Esophagus muscularis mucosa (tissue), 4 donors: ENCODE results near the gene KRT12. TPM values are rescaled to one million over a fixed set of nuclear protein-coding genes. Genes with fewer than 3 reads are reported as not detected.
A peak's percentile ranks its signal among the peaks of the same experiment; 100 is the strongest.

Experiments used
- DNase-seq: peaks from one replicate; pipeline ENCODE4 v3.0.0-alpha.2; 2017; ENCODE audit errors: extremely low spot score
- H3K27ac ChIP-seq, 4 donors: fragments of 200-600 bp; sonication (generic); replicated peaks in 1 of 4; 1 replicate in 3 of 4; 2 replicates in 1 of 4; pipeline ENCODE4 v1.5.1; 2016 to 2019; ENCODE audit warnings: mild to moderate bottlenecking in 1 of 4
- H3K27me3 ChIP-seq, 4 donors: fragments of 200-600 bp; sonication (generic); one replicate each; pipeline versions ENCODE4 v1.5.1 to v1.6.0; 2016 to 2019
- H3K36me3 ChIP-seq, 4 donors: fragments of 200-600 bp; sonication (generic); one replicate each; pipeline ENCODE4 v1.5.1; 2016 to 2019
- H3K4me1 ChIP-seq, 4 donors: fragments of 200-600 bp; sonication (generic); one replicate each; pipeline ENCODE4 v1.5.1; 2016 to 2019
- H3K4me3 ChIP-seq, 4 donors: fragments of 200-600 bp; sonication (generic); 1 replicate in 2 of 4; 2 replicates in 2 of 4; pipeline ENCODE4 v1.5.1; 2016 to 2019; ENCODE audit warnings: mild to moderate bottlenecking in 4 of 4, moderate library complexity in 1 of 4
- H3K9me3 ChIP-seq, 4 donors: fragments of 200-600 bp; sonication (generic); 1 replicate in 3 of 4; 2 replicates in 1 of 4; pipeline ENCODE4 v1.5.1; 2016 to 2019
- EP300 ChIP-seq: sonication (generic); formaldehyde crosslinking; IDR thresholded peaks from one replicate; pipeline ENCODE4 v1.6.1; 2017; ENCODE audit warnings: antibody characterized with exemption
- POLR2A ChIP-seq: fragments of 450-650 bp; IDR thresholded peaks from one replicate; pipeline ENCODE4 v1.6.1; 2017; ENCODE audit warnings: antibody characterized with exemption, moderate library complexity, mild to moderate bottlenecking, low read depth
- POLR2AphosphoS5 ChIP-seq, 2 donors: sonication (generic); formaldehyde crosslinking; IDR thresholded peaks; one replicate each; pipeline ENCODE4 v1.6.1; 2017; ENCODE audit warnings: antibody characterized with exemption in 2 of 2
- WGBS: methylation state at CpG from one replicate; pipeline ENCODE4 v1.1.5; 2018; 5-methylcytosine and 5-hydroxymethylcytosine counted together
- intact Hi-C: fragments of 100-400 bp; cut with DNase I; formaldehyde crosslinking; loops from one replicate; pipeline ENCODE4 v1.15.1; 2023
- total RNA-seq, 4 donors: library from RNA; depleted of rRNA; stranded (reverse); fragments of >200 nt; gene quantifications; one replicate each; pipeline versions ENCODE4 v1.1.0 to v1.2.1, GENCODE V29; 2016
- TF ChIP-seq, protein P1 (sequence below), 3 experiments: fragments of 200-600 bp in 2 of 3; fragments of 450-650 bp in 1 of 3; sonication (generic) in 2 of 3; IDR thresholded peaks; one replicate each; pipeline ENCODE4 v1.5.1; 2017 to 2019; ENCODE audit warnings: antibody characterized with exemption in 3 of 3, mild to moderate bottlenecking in 2 of 3, moderate library complexity in 1 of 3

The KRT12 gene
- total RNA-seq, 4 donors from 2014 or later = not detected

DNA sequence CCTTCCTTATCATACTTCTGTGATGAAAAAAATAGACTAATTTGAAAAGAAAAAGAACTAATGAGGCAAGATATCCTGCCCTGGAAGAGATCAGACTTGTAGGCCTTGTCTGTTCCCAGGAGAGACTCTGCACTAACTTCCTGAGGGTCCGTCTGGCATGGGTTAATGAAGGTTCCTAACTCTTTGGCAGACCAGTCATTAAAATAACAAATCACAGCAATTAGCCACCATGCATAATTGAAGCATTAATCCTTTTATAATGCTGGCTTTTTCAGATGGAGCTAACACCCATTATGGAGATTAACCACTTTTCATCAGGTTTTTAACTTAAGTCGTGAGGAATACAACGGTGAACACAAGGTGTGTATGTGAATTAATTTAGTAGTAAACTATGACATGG, 34.2 kb downstream of the KRT12 start:
- intact Hi-C loops = no loop called here
- WGBS = 84% methylated on average over 3 of the region's 3 CpGs
- Histone ChIP-seq H3K9me3 (no peaks in the 10 kb centered on the region), H3K4me3 (no peak overlapping the region), H3K27ac (no peak overlapping the region), H3K27me3 (no peaks in the 10 kb centered on the region), H3K4me1 (peaks cover 5 to 18% (median 16%) of the 10 kb centered on the region in 4 donors), H3K36me3 (peaks cover 0 to 24% (median 12%) of the 10 kb centered on the region in 4 donors)
- TF ChIP-seq POLR2AphosphoS5 (IDR thresholded peaks at IDR 0.05) (no peak), EP300 (no peak), POLR2A (no peak)
- TF ChIP-seq, protein P1, sequence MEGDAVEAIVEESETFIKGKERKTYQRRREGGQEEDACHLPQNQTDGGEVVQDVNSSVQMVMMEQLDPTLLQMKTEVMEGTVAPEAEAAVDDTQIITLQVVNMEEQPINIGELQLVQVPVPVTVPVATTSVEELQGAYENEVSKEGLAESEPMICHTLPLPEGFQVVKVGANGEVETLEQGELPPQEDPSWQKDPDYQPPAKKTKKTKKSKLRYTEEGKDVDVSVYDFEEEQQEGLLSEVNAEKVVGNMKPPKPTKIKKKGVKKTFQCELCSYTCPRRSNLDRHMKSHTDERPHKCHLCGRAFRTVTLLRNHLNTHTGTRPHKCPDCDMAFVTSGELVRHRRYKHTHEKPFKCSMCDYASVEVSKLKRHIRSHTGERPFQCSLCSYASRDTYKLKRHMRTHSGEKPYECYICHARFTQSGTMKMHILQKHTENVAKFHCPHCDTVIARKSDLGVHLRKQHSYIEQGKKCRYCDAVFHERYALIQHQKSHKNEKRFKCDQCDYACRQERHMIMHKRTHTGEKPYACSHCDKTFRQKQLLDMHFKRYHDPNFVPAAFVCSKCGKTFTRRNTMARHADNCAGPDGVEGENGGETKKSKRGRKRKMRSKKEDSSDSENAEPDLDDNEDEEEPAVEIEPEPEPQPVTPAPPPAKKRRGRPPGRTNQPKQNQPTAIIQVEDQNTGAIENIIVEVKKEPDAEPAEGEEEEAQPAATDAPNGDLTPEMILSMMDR (IDR thresholded peaks at IDR 0.05) = no peak
- no peak for DNase-seq

DNA sequence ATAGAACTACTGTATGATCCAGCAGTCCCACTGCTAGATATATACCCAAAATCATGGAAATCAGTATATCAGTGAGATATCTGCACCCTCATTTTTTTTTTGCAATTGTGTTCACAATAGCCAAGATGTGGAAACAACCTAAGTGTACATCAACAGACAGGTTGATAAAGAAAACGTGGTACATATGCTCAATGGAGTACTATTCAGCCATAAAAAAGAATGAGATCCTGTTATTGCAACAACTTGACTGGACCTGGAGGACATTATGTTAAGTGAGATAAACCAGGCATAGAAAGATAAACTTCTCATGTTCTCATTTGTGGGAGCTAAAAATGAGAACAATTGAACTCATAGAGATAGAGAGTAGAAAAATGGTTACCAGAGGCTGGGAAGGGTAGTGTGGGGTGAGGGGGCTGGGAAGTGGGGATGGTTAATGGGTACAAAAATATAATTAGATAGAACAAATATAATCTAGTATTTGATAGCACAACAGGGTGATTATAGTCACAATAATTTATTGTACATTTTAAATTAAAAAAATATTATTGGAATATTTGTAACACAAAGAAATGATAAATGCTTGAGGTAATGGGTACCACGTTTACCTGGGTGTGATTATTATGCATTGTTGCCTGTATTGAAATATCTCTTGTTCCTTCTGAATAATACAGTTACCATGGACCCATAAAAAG, 36.8 kb downstream of the KRT12 start:
- no peak for DNase-seq
- intact Hi-C loops = no loop called here
- Histone ChIP-seq H3K36me3 (peaks cover 0 to 11% (median 9%) of the 10 kb centered on the region in 4 donors), H3K4me1 (peaks cover 8 to 25% (median 21%) of the 10 kb centered on the region in 4 donors), H3K27ac (peak overlapping the region in 3 of 4 donors; percentile 72 to 81 (median 72)), H3K4me3 (no peak overlapping the region), H3K27me3 (no peaks in the 10 kb centered on the region), H3K9me3 (no peaks in the 10 kb centered on the region)
- TF ChIP-seq POLR2A = no peak
- TF ChIP-seq, protein P1 (IDR thresholded peaks at IDR 0.05) = no peak
- no peak for TF ChIP-seq EP300
- TF ChIP-seq POLR2AphosphoS5 (IDR thresholded peaks at IDR 0.05) = no peak
- WGBS = 87% methylated on average over 2 of the region's 2 CpGs

DNA sequence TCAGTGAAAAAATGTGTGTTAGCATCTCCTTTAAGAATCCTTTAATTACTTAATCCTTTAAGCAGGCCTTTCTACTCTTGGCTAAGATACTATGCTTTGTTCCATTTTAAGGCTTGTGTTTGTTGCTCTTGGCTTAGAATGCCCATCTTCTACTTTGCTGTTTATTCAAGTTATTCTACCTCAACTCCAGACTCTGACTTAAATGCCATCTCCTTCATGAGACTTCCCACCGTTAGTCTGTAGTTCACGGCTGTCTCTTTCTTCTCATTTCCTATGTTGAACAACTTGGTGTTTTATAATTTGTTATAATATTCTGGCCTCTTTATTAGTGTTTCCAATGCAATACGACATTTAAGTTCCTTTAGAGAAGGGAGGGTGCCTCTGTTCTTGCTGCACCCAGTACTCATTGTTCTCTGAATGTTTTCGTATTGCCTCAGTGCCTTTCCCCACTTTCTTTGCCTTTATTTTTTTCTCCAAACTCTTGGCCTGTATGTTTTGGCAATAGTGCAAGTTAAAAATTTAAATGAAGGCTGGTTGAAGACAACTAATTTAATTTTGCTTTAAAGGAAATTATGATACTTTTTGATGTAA, 38.5 kb downstream of the KRT12 start:
- peaks cover 8 to 25% (median 21%) of the 10 kb centered on the region in 4 donors for H3K4me1 ChIP-seq
- 33% methylated on average over 4 of the region's 4 CpGs for WGBS
- peak; percentile 18 to 36 for TF ChIP-seq POLR2AphosphoS5 (IDR thresholded peaks at IDR 0.05)
- TF ChIP-seq POLR2A = no peak
- peak; percentile 20 for TF ChIP-seq EP300
- TF ChIP-seq, protein P1 (IDR thresholded peaks at IDR 0.05) = no peak
- DNase-seq = no peak
- no peaks in the 10 kb centered on the region for H3K36me3 ChIP-seq
- no peaks in the 10 kb centered on the region for H3K27me3 ChIP-seq
- intact Hi-C loops = no loop called here
- peak overlapping the region; percentile 68 to 81 (median 72) for H3K27ac ChIP-seq
- peak overlapping the region in 2 of 4 donors; percentile 5 to 14 for H3K4me3 ChIP-seq
- no peaks in the 10 kb centered on the region for H3K9me3 ChIP-seq

DNA sequence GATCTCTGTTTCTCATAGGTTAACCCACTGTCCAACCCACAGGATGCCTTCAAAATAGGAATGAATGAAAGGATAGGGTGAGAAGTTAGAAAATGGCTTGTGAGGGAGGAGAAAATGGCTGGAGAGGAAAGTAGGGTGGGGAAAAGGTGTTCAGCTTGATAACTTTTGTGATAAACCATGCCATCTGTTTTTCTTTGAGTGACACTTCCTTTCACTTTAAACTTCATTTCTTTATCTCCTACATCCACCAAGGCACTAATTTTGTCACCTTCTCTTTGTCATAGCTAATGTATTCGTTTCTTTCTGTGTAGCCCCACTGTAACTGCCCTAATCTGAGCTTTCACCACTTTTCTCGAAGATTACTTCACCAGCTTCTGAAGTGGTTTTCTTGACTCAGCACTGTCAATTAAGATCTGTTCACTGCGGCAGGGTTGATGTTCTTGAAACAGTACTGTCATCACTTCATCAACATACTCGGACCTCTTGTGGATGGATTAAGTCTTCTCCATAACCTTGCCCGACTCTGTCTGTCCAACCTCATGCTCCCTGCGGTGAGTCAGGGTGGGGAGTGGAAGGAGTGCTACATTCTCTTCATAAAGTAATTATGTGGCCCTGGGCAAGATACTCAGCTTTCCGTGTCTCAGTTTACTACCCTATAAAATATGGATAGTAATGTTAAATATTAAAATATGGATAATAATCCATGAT, 39.1 kb downstream of the KRT12 start:
- intact Hi-C loops = no loop called here
- Histone ChIP-seq H3K4me1 (peaks cover 8 to 25% (median 21%) of the 10 kb centered on the region in 4 donors), H3K27me3 (no peaks in the 10 kb centered on the region), H3K4me3 (peak overlapping the region in 2 of 4 donors; percentile 5 to 14), H3K36me3 (no peaks in the 10 kb centered on the region), H3K27ac (peak overlapping the region; percentile 68 to 81 (median 72)), H3K9me3 (no peaks in the 10 kb centered on the region)
- TF ChIP-seq, protein P1 (IDR thresholded peaks at IDR 0.05) = no peak
- TF ChIP-seq EP300 = no peak
- no peak for TF ChIP-seq POLR2A
- no peak for TF ChIP-seq POLR2AphosphoS5 (IDR thresholded peaks at IDR 0.05)
- WGBS = 52% methylated on average over 7 of the region's 7 CpGs
- no peak for DNase-seq
